ENCODE results near the gene PLSCR2. TPM values are rescaled to one million over a fixed set of nuclear protein-coding genes. Genes with fewer than 3 reads are reported as not detected.

Gene PLSCR2
- not detected in 2 replicates for total RNA-seq

GRCh38 chr3:146469150-146470017, at the start of gene PLSCR2:
Gene PLSCR2 (minus strand): TSS chr3:146469561. CDS start chr3:146459904, 9,657 bp downstream.

Other genes starting within 250 kb of the PLSCR2 start
- 67.3 TPM in 2 replicates for gene PLSCR4, start 218.5 kb downstream of the PLSCR2 start, total RNA-seq
- 44.1 and 72.9 TPM in 2 replicates for gene PLSCR1, start 75.0 kb upstream of the PLSCR2 start, total RNA-seq
- gene PLSCR5, start 135.8 kb upstream of the PLSCR2 start, total RNA-seq, result not detected in 2 replicates

All from hair follicle dermal papilla cell (primary cell).